GM19238 (cell line): ENCODE data around the gene GLCCI1.

Source experiments
- DNase-seq: peaks from one replicate; pipeline ENCODE4 v3.0.0; 2011; ENCODE audit warnings: low spot score; ENCODE audit not compliant: insufficient read length

GLCCI1 gene

GRCh38 chr7:7962851-7963250 is 5.7 kb upstream of the GLCCI1 start:
- DNase-seq, result no peak

GRCh38 chr7:7964250-7964649 is 4.3 kb upstream of the GLCCI1 start:
- no peak for DNase-seq

- no peak for DNase-seq
These were observed 3.9 kb upstream of the GLCCI1 start for GRCh38 chr7:7964691-7965090.

- DNase-seq, result no peak
These were observed 3.3 kb upstream of the GLCCI1 start for GRCh38 chr7:7965301-7965700.

GRCh38 chr7:7966141-7966734 is 2.4 kb upstream of the GLCCI1 start:
- DNase-seq, result no peak

GRCh38 chr7:7967886-7968543 is 581 bp upstream of the GLCCI1 start:
- no peak for DNase-seq

- peak; percentile 23 for DNase-seq
These were observed 975 bp downstream of the GLCCI1 start for GRCh38 chr7:7969306-7970236.

- DNase-seq, result no peak
These were observed 1.6 kb downstream of the GLCCI1 start for GRCh38 chr7:7970237-7970530.

GRCh38 chr7:7970531-7971307 is 2.1 kb downstream of the GLCCI1 start:
- no peak for DNase-seq

- DNase-seq, result no peak
These were observed 2.9 kb downstream of the GLCCI1 start for GRCh38 chr7:7971308-7972040.

- DNase-seq, result no peak
These were observed 3.5 kb downstream of the GLCCI1 start for GRCh38 chr7:7972128-7972527.

GRCh38 chr7:7972922-7973594 is 4.5 kb downstream of the GLCCI1 start:
- no peak for DNase-seq

- no peak for DNase-seq
These were observed 8.1 kb downstream of the GLCCI1 start for GRCh38 chr7:7976677-7977076.

GRCh38 chr7:7977774-7978173 is 9.2 kb downstream of the GLCCI1 start:
- no peak for DNase-seq

- DNase-seq, result no peak
These were observed 10.3 kb downstream of the GLCCI1 start for GRCh38 chr7:7978860-7979259.

- DNase-seq, result no peak
These were observed 11.0 kb downstream of the GLCCI1 start for GRCh38 chr7:7979558-7979957.

- no peak for DNase-seq
These were observed 11.5 kb downstream of the GLCCI1 start for GRCh38 chr7:7980134-7980533.

GRCh38 chr7:7982904-7983303 is 14.3 kb downstream of the GLCCI1 start:
- DNase-seq, result no peak

GRCh38 chr7:7984424-7984823 is 15.8 kb downstream of the GLCCI1 start:
- no peak for DNase-seq

GRCh38 chr7:7988706-7989105 is 20.1 kb downstream of the GLCCI1 start:
- DNase-seq, result no peak

- DNase-seq, result no peak
These were observed 20.5 kb downstream of the GLCCI1 start for GRCh38 chr7:7989133-7989532.
